ENCODE data around the gene BPTF.

GRCh38 chr17:67950945-67951344 is 125.6 kb downstream of the BPTF start:
- TF ChIP-seq CTCF (IDR thresholded peaks at IDR 0.05; ENCODE audit: insufficient read depth, low read length, poor library complexity, severe bottlenecking) (no peak), EZH2phosphoT487 (conservative IDR thresholded peaks at IDR 0.05; ENCODE audit: low read length) (no peak)

Measured in SU-DHL-6 (cell line).